Measurements from ENCODE around the gene DGLUCY.
"Not testable (repeated sequence)": the region's sequence is repeated elsewhere in the genome, so short reads cannot be mapped to it uniquely, and the experiment has no call there.

- TF ChIP-seq CTCF (IDR thresholded peaks at IDR 0.05 in 8 of 11, conservative IDR thresholded peaks at IDR 0.05 in 3 of 11); POLR2A (IDR thresholded peaks at IDR 0.05): not testable (repeated sequence)
Observed at GRCh38 chr14:91124406-91125270, 10.8 kb downstream of the DGLUCY start.

All from spleen (tissue), 7 donors.